ENCODE results near the gene FXN. TPM values are rescaled to one million over a fixed set of nuclear protein-coding genes. Genes with fewer than 3 reads are reported as not detected.

FXN gene
- total RNA-seq, 1 donor from 2014 or later: 1.6 TPM

GRCh38 chr9:69034071-69034470, 1.5 kb upstream of the FXN start:
- DNase-seq (ENCODE audit: low read depth): no peak
- no peak for TF ChIP-seq CTCF (conservative IDR thresholded peaks at IDR 0.05; ENCODE audit: low read depth, low read length)
- no peak overlapping the region for H3K4me3 ChIP-seq (ENCODE audit: low read depth, low read length)

DNA sequence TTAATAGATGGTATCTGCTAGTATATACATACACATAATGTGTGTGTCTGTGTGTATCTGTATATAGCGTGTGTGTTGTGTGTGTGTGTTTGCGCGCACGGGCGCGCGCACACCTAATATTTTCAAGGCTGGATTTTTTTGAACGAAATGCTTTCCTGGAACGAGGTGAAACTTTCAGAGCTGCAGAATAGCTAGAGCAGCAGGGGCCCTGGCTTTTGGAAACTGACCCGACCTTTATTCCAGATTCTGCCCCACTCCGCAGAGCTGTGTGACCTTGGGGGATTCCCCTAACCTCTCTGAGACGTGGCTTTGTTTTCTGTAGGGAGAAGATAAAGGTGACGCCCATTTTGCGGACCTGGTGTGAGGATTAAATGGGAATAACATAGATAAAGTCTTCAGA, 757 bp downstream of the FXN start:
- H3K4me3 ChIP-seq (ENCODE audit: low read depth, low read length): peak overlapping the region; percentile 86
- DNase-seq (ENCODE audit: low read depth): no peak
- no peak for TF ChIP-seq CTCF (conservative IDR thresholded peaks at IDR 0.05; ENCODE audit: low read depth, low read length)

DNA sequence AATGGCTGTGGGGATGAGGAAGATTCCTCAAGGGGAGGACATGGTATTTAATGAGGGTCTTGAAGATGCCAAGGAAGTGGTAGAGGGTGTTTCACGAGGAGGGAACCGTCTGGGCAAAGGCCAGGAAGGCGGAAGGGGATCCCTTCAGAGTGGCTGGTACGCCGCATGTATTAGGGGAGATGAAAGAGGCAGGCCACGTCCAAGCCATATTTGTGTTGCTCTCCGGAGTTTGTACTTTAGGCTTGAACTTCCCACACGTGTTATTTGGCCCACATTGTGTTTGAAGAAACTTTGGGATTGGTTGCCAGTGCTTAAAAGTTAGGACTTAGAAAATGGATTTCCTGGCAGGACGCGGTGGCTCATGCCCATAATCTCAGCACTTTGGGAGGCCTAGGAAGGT, 1.2 kb downstream of the FXN start:
- peak overlapping the region; percentile 86 for H3K4me3 ChIP-seq (ENCODE audit: low read depth, low read length)
- DNase-seq (ENCODE audit: low read depth): no peak
- TF ChIP-seq CTCF (conservative IDR thresholded peaks at IDR 0.05; ENCODE audit: low read depth, low read length): no peak

- no peak for TF ChIP-seq CTCF (conservative IDR thresholded peaks at IDR 0.05; ENCODE audit: low read depth, low read length)
- no peak for DNase-seq (ENCODE audit: low read depth)
- H3K4me3 ChIP-seq (ENCODE audit: low read depth, low read length): no peak overlapping the region
Observed at GRCh38 chr9:69040646-69041045, 5.1 kb downstream of the FXN start.

- DNase-seq (ENCODE audit: low read depth): no peak
- no peak overlapping the region for H3K4me3 ChIP-seq (ENCODE audit: low read depth, low read length)
- no peak for TF ChIP-seq CTCF (conservative IDR thresholded peaks at IDR 0.05; ENCODE audit: low read depth, low read length)
Observed at GRCh38 chr9:69044240-69045219, 9.0 kb downstream of the FXN start.

DNA sequence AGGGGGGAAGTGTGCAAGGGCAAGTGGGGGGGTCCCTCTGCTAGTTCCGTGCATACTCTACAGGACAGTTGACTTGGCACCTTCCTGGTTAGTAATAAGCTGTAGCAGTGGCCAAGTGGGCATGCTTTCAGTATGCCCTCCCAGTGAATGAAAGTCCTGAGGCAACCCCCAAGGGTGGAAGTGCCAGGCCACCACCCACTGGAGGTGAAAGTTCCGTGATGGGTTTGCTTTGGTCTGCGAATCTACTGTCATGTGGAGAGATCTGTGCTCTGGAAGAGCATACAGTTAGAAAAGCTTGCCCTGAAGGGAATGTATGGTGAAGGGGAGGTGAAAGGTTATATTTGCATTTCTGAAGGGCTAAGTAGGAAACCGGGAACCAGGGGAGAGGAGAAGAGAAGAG, 10.3 kb downstream of the FXN start:
- TF ChIP-seq CTCF (conservative IDR thresholded peaks at IDR 0.05; ENCODE audit: low read depth, low read length): no peak
- no peak for DNase-seq (ENCODE audit: low read depth)
- H3K4me3 ChIP-seq (ENCODE audit: low read depth, low read length): no peak overlapping the region

DNA sequence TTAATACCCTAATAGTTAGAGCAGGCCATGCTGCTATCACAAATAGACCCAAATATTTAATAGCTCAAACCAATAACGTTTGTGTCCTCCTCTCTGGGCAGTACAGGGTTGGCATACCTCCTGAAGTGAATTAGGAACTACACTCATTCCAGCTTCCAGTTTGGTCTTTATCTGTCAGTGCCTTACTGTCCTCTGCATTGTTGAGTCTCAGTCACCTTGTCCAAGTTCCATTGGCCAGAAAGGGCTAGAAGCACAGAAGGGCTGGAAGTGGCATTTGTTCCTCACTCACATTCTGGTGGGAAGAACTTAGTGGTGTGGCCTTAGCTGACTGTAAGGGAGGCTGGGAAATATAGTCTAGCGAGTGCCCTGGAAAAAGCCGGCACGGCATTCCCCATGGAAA, 11.2 kb downstream of the FXN start:
- no peak for TF ChIP-seq CTCF (conservative IDR thresholded peaks at IDR 0.05; ENCODE audit: low read depth, low read length)
- no peak for DNase-seq (ENCODE audit: low read depth)
- no peak overlapping the region for H3K4me3 ChIP-seq (ENCODE audit: low read depth, low read length)
